NB4 (cell line): Measurements from ENCODE around the gene SPHK1.

Experiments
- CTCF ChIP-seq: IDR thresholded peaks from one replicate; pipeline ENCODE4 v1.5.1; 2012; ENCODE audit warnings: low read depth, low read length
- MYC ChIP-seq: IDR thresholded peaks from 2 replicates; pipeline ENCODE4 v1.6.1; 2011; ENCODE audit warnings: low read depth, low read length
- POLR2A ChIP-seq: IDR thresholded peaks from 2 replicates; pipeline ENCODE4 v1.6.1; 2011; ENCODE audit warnings: mild to moderate bottlenecking; ENCODE audit not compliant: insufficient read length; ENCODE audit errors: extremely low read depth

GRCh38 chr17:76384987-76385891 is 830 bp downstream of the SPHK1 start:
- TF ChIP-seq CTCF = no peak
- TF ChIP-seq POLR2A = no peak
- TF ChIP-seq MYC = no peak
